Raji (cell line): ENCODE results near the gene PPP1R12A.

Experiments used
- POLR2A ChIP-seq: IDR thresholded peaks from 2 replicates; pipeline ENCODE4 v1.6.1; 2011; ENCODE audit warnings: low read depth, low read length, control low read depth; ENCODE audit not compliant: insufficient read depth

Gene PPP1R12A

DNA sequence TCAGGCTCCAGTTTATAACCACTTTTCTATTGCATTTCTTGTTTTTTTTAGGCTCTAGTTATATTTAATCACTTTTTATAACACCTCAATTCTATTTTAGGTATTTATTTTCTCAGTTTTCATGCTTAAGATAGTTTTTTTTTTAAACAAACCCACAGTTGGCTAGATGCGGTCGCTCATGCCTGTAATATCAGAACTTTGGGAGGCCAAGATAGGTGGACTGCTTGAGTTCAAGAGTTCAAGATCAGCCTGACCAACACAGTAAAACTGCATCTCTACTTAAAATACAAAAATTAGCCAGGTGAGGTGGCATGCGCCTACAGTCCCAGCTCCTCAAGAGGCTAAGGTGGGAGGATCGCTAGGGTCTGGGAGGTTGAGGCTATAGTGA lies 93.0 kb downstream of the PPP1R12A start:
- no peak for TF ChIP-seq POLR2A

DNA sequence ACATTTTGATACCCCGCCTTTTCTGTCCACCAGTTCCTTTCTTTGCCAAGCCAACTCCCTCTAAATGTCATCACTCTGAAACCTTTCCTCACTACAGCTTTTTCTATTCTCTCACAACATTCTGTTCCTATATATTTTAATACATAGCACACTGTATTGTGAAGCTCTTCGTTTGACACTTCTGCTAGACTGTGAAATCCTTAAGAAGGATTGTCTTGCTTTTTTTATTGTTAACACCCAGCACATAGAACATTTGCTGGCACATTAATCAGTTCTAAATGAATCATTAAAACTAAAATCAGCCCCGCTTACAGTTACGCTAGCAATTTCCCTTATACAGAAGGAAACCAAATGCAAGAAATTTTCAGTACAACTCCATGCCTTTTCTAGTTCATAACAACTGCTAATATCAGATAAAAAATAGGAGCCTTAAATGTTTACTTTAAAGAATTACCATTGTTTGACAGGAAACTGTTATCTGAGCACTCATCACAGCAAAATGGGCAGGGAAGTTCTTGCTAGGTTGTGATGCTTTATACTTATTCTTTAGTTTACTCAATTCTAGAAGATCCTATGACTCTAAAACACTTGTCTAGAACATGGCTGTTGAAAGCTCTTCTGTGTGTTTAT lies 93.5 kb downstream of the PPP1R12A start:
- no peak for TF ChIP-seq POLR2A

DNA sequence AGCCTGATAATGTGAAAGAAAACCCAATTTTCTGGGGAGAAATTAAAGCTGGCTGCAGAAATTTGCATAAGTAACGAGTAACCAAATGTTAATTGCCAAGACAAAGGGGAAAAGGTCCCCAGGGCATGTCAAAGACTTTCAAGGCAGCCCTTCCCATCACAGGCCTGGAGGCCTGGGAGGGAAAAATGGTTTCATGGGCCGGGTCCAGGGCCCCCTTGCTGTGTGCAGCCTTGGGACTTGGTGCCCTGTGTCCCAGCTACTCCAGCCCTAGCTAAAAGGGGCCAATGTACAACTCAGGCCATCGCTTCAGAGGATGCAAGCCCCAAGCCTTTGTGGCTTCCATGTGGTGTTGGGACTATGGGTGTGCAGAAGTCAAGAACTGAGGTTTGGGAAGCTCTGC lies 96.5 kb downstream of the PPP1R12A start:
- TF ChIP-seq POLR2A, result no peak

DNA sequence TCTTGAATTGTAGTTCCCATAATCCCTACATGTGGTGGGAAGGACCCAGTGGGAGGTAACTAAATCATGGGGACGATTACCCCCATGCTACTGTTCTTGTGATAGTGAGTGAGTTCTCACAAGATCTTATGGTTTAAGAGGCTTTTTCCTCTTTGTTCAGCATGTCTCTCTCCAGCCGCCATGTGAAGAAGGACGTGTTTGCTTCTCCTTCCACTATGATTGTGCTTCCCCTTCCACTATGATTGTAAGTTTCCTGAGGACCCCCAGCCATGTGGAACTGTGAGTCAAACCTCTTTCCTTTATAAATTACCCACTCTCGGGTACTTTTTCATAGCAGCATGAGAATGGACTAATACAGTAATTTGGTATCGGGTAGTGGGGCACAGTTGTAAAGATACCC lies 97.3 kb downstream of the PPP1R12A start:
- TF ChIP-seq POLR2A, result no peak

DNA sequence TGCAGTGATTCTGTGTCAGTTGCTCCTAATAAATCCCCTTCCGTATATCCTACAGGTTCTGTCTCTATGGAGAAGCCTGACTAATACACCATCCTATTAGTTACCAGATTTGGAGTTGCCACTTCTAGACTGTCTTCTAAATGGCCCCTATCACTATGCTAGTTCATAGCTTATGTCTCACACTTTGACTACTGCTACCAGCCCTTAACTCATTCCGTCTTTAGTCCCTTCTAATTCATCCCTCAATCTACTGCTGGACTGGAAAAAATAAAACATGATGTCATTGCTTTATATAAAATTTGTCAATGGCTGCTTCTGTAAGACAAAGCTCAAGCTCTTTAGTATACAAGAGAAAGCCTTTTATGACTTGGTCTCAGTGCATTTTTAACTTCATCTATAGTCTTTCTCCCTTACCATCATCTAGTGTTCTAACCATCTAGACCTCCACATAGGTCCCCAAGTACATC lies 99.5 kb downstream of the PPP1R12A start:
- no peak for TF ChIP-seq POLR2A

DNA sequence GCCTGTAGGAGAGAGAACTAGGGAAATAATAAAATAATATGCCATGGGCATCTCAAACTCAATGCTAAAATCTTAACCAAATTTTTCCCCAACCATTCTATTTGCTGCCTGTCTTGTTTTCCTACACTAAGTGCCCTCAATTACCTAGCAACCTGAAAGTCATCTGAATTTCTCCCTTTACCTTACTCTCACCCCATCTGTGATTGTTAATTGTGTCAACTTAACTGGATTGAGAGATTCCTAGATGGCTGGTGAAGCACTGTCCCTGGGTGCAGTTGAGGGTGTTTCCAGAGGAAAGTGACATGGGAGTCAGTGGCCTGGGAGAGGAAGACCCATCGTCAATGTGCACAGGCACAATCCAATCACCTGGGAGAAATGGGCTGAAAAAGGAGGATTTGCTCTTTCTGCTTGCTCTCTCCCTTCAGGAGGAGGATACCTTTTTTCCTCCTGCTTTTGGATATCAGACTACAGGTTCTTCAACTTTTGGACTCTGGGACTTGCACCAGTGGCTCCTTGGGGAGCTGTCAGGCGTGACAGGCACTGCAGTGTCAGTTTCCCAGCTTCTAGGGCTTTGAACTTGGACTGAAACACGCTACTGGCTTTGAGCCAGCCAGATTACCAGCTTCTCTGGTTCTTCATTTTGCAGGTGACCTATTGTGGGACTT lies 100.1 kb downstream of the PPP1R12A start:
- no peak for TF ChIP-seq POLR2A

DNA sequence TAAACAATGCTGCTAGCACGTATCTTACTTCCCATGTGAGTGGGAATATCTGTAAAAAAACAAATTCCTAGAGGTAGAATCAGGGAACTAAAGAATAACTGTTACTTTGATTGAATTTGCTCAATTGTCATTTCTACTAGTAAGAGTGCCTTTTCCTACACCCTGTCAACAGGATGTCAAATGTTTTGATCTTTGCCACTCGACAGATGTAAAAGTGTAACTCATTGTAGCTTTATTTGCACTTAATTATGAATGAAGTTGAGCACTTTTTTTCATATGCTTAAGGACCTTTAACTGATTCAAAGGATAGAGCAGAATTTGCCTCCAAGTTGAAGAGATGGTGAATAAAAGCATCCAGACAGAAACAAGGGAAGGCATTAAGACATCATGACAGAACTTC lies 104.5 kb downstream of the PPP1R12A start:
- no peak for TF ChIP-seq POLR2A

DNA sequence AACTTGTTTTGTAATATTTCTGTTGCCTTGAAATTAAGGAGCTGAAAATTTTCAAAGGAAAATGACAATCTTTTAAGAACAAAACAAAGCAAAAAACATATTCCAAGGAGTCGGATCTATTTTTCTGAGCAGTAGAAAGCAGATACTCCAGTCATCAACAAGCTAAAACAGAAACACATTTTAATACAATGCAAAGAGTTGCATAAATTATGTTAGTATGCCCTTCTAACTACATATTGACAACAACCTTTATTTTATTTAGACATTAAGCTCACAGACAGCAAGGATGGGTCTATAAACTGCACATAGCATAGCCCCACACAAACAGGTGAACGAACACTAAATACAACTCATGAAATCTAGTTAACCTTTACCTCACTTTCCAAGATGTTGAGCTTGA lies 106.0 kb downstream of the PPP1R12A start:
- TF ChIP-seq POLR2A, result no peak

DNA sequence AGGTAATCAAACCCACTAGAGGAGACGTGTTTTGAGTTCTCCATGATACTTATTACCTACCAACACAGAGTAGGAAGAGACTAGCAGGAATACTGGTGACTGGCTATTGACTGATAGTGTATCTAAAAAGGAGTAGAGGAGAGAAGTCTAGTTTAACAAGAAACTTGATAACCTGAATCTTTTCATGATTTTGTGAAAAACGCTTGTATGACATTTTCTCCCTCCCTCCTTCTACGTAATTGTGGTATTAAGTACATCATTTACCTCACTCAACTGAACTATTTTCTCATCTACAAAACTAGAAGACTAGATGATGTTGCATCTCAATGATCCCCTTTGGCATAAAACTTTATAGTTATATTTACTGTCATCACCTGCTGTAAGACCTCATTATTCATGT lies 107.4 kb downstream of the PPP1R12A start:
- no peak for TF ChIP-seq POLR2A

DNA sequence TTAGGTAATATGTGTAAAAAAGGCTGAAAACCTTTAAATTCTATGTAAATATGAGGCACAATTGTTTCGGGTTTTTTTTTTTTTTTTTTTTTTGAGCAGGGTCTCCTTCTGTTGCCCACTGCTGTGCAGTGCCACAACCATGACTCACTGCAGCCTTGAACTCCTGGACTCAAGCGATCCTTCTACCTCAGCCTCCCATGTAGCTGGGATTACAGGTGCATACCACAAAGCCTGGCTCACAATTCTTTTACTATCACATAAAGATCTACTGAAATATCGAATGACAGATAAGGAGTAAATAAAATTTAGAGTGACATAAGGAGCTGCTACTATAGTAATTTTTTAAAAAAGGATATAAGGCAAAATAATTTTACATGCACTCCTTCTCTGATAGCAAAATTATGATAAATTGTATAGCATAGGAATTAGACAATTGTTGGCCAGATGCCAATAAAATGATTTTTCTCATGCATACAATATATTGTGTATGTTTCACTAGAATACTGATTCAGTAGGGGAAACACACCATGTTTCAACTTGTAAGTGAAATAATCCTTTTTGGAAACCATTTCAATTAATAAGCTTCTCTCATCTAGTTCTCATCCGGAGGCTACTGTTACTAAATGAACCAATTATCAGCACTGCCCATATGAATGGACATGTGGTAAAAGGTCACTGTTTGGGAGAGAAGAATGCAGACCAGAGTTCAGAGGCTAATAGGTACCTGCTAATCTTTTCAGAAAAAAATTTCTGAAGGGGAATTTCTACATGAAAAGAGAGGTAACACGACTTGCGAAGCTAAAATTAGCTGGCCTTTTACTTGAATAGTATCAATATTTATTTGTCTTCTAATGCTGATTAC lies 108.4 kb downstream of the PPP1R12A start:
- no peak for TF ChIP-seq POLR2A

DNA sequence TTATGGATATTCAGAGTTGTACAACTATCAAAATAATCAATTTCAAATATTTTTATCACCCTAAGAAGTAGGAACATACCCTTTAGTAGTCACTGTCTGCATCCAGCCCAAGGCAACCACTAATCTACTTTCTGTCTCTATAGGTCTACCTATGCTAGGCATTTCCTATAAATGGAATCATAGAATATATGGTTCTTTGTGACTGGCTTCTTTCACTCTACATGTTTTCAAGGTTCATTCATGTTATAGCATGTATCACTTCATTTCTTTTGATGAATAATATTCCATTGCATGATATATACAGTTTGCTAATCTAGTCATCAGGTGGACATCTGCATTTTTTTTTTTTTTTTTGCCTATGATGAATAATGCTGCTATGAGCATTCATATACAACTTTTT lies 112.4 kb downstream of the PPP1R12A start:
- no peak for TF ChIP-seq POLR2A

DNA sequence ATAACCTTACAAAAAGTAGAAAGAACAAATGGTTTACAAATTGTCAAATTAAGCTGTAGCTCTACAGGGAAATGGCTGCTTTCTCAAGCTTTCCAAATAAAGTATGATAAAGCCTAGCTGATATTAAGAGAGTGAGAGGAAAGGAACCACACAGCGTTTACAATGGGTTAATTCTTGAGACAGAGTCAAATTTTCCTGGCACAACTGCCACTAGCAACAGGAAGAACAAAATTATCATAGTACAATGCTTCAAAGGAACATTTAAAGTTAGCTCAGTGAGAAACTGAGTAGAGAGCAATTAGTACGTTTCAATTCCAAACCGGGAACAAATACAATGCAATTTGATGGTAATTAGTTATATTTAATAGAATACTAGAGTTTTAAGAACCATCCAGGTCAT lies 116.0 kb downstream of the PPP1R12A start:
- TF ChIP-seq POLR2A, result no peak

DNA sequence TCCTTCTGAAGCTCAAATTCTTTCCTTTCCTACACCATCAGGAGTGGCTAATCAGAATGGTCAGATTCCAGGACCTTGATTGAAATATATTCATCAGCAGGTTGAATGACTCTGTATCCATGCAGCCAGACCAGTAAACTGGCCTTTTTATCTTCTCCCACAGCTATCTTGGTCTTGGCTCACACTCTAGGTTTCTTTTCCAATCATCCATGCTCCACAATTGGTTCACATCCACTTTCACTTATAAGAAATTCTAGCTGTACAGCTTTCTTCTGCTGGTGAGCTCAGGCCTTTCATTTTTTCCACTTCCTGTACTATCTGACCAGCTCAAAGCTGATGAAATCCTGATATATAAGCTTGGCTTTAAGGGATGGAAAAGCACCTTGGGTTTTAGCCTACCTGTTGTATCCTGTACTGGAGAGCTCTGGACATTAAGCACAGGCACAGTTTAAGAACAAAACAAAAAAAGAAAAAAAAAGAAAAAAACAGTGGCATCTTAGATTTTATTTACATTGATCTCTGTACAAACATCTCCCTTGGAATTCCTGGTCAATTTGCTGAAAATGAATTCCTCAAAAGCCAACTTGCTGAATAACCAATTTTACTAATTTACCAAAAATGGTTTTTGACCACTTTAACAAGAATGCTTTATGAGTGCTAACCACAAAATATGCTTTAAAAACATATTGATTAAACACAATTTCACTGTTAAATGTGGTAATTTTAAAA lies 152.6 kb downstream of the PPP1R12A start:
- TF ChIP-seq POLR2A, result no peak

DNA sequence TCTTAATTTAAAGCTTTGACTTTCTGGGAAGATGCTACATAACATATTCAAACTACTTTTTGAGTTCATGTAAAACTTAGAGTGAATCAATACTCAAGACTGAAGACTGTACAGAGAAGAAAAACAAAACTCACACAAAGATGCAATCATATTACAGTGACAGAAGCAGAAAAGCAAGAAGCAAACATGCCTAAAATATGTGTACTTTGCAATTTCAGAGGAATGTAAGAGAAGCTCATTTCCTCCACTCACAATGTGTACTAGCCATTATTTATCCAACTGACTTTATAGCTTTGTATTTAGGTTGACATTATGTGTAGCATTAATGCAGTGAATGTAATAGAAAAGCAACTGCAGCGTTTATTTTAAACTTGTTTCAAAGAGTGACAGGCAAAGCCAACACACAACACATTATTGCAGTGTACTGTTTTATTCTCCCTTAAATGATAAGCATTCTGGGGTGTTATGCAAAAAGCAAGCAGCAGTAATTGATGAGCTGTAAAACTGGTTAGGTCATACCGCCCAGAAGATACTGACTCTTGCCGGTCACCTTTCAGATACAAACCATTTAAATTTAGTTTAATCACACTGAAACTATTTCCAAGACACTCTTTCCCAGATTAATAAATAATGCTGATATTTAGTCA lies 156.0 kb downstream of the PPP1R12A start:
- TF ChIP-seq POLR2A, result no peak

DNA sequence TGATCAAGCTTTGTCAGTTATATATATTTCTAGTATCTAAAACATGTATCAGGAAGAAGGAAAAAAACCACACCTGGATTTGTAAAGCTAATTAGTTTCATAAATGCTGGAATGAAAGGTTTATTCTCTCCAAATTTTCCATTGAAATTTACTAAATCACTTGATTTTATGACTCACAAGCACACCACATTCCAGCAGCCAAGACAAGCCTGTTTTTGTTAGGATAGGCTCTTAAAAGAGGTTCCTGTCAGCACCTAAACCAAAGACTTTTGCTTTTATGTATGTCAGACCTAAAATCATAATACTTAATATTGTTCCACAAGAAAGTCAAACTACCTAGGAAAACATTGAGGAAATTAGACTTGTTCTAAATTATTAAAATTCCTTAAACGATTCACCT lies 158.8 kb downstream of the PPP1R12A start:
- TF ChIP-seq POLR2A, result no peak
